Stomach smooth muscle (tissue), 2 donors: ENCODE measurements around the gene AGAP1.

ENCODE experiments used
- H3K27ac ChIP-seq: one replicate; pipeline ENCODE4 v1.7.0; 2013; ENCODE audit warnings: mild to moderate bottlenecking, low read length, inconsistent platforms
- H3K27me3 ChIP-seq, 2 donors: one replicate each; pipeline ENCODE4 v1.7.0; 2013; ENCODE audit warnings: low read length in 2 of 2; ENCODE audit not compliant: insufficient read depth in 2 of 2, control insufficient read depth in 1 of 2
- H3K36me3 ChIP-seq, 2 donors: one replicate each; pipeline ENCODE4 v1.7.0; 2013; ENCODE audit warnings: low read length in 2 of 2; ENCODE audit not compliant: control insufficient read depth in 2 of 2, insufficient read depth in 2 of 2
- H3K4me1 ChIP-seq: one replicate; pipeline ENCODE4 v1.7.0; 2013; ENCODE audit warnings: low read length; ENCODE audit not compliant: control insufficient read depth, insufficient read depth
- H3K4me3 ChIP-seq, 2 donors: one replicate each; pipeline ENCODE4 v1.7.0; 2013; ENCODE audit warnings: low read length in 2 of 2
- H3K9ac ChIP-seq, 2 donors: one replicate each; pipeline ENCODE4 v1.7.0; 2013; ENCODE audit warnings: low read length in 2 of 2, mild to moderate bottlenecking in 1 of 2
- H3K9me3 ChIP-seq, 2 donors: one replicate each; pipeline ENCODE4 v1.7.0; 2013; ENCODE audit warnings: low read length in 2 of 2; ENCODE audit not compliant: control insufficient read depth in 2 of 2
- donor health status: healthy.
- donor health status: Pancreatic carcinoma.

The AGAP1 gene

GRCh38 chr2:235769046-235769445 is 275.2 kb downstream of the AGAP1 start:
- Histone ChIP-seq H3K27ac (no peak overlapping the region), H3K4me3 (no peak overlapping the region), H3K9me3 (no peaks in the 10 kb centered on the region), H3K4me1 (peaks cover 10% of the 10 kb centered on the region), H3K36me3 (peaks cover 11% of the 10 kb centered on the region in 2 donors), H3K27me3 (no peaks in the 10 kb centered on the region), H3K9ac (no peak overlapping the region)

DNA sequence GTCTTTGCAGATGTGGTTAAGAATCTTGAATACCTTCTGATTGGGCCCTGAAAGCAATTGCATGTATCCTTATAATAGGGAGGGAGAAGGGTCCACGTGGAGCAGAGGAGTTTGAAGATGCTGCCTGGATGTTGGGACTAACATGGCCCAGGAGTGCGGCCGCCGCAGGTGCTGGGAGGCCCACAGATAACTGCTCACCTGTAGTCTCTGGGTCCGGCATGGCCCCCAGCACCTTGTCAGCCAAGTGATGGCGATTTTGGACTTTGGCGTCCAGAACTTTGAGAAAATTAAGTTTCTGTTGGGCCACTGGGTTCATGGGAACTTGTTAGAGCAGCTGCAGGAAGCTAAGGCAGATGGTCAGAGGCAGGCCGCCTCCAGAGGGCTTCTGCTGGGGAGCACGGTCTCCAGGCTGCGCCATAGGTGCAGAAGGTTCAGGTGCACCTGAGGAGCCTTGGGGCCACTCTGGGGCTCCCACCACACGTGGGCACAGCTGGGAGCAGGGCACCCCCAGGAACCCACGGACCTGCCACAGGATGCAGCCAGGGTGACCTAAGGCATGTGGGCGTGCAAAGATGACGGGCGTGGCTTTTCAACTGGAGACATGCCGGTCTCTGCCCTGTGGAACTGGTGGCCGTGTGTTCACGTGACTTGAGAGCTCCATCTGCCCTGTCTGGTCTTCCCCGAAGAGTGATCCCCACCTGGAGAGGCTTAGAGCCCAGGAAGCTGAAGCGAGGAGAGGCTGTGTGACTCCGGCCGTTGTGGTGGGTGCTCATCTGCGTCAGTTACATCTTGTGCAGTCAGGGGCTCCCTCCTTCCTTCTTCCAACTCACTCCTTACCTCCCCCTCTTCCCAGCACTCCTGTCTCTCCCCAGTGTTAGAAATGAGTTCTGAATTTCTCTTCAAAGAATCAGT is 277.3 kb downstream of the AGAP1 start:
- Histone ChIP-seq H3K36me3 (peaks cover 10 to 11% of the 10 kb centered on the region in 2 donors), H3K27ac (no peak overlapping the region), H3K4me3 (no peak overlapping the region), H3K4me1 (peaks cover 3% of the 10 kb centered on the region), H3K27me3 (no peaks in the 10 kb centered on the region), H3K9me3 (no peaks in the 10 kb centered on the region), H3K9ac (no peak overlapping the region)

DNA sequence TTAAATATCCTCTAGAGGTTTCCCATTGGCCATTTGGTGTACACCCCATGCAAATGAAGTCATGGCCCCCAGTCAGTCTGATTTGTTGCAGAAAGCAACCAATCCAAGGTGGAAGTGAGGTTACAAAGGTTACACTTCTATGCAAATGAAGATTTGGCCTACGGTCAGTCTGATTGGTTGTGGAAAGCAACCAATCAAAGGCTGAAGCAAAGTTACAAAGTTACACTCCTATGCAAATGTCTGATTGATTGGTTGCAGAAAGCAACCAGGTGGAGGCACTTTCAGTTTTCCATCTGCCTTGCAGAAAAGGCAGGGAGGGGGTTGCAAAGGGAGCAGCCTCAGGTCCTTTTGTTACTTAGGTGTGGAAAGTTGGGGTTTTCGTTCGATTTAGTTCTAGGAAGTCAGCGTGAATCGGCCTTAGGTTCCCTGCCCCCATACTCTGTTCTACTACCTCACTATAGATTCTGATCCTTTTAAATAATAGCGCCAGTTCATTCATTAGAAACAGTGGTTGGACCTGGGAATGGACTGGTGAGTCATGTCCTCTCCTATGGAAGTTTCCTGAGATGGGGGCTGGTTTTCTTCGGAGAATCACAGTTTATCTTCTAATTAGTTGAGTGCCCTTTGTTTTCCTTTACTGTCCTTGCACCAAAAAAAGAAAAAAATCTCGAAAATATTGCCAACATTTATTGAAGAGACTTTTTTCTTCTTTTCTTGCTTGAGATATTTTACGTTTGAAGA is 279.5 kb downstream of the AGAP1 start:
- Histone ChIP-seq H3K27ac (no peak overlapping the region), H3K9ac (no peak overlapping the region), H3K9me3 (no peaks in the 10 kb centered on the region), H3K4me1 (no peaks in the 10 kb centered on the region), H3K4me3 (no peak overlapping the region), H3K27me3 (no peaks in the 10 kb centered on the region), H3K36me3 (peaks cover 15 to 19% of the 10 kb centered on the region in 2 donors)

- Histone ChIP-seq H3K27ac (no peak overlapping the region), H3K27me3 (no peaks in the 10 kb centered on the region), H3K4me3 (no peak overlapping the region), H3K9me3 (no peaks in the 10 kb centered on the region), H3K4me1 (no peaks in the 10 kb centered on the region), H3K9ac (no peak overlapping the region), H3K36me3 (peaks cover 19 to 20% of the 10 kb centered on the region in 2 donors)
Observed at GRCh38 chr2:235774153-235774870, 280.5 kb downstream of the AGAP1 start.

DNA sequence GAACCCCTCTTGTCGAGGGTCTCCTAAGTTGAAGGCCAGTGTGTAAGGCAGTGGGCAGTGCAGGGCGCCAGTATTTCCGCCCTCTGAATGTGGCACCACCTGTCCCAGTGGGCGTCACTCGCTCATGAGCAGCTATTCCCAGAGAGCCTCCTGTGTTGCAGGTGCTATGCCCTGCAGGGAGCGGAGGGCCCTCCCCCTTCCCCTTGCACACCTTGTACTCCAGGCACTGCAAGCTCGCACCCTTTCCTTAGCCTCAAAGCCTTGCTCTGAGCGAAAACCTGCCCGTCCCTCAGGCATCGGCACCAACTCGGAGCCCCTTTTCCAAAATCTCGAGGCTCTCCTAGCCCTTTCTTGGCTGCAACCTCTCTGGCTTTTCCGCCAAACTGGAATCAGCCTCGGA is 282.7 kb downstream of the AGAP1 start:
- Histone ChIP-seq H3K9ac (no peak overlapping the region), H3K9me3 (no peaks in the 10 kb centered on the region), H3K4me3 (no peak overlapping the region), H3K27me3 (no peaks in the 10 kb centered on the region), H3K36me3 (peaks cover 16 to 17% of the 10 kb centered on the region in 2 donors), H3K4me1 (no peaks in the 10 kb centered on the region), H3K27ac (no peak overlapping the region)

GRCh38 chr2:235779444-235779896 is 285.6 kb downstream of the AGAP1 start:
- no peak overlapping the region for H3K4me3 ChIP-seq
- H3K9me3 ChIP-seq, result no peaks in the 10 kb centered on the region
- H3K27ac ChIP-seq, result no peak overlapping the region
- no peak overlapping the region for H3K9ac ChIP-seq
- no peaks in the 10 kb centered on the region for H3K27me3 ChIP-seq
- H3K36me3 ChIP-seq, result peaks cover 8 to 15% of the 10 kb centered on the region in 2 donors
- H3K4me1 ChIP-seq, result no peaks in the 10 kb centered on the region

GRCh38 chr2:235780401-235780800 is 286.6 kb downstream of the AGAP1 start:
- H3K4me3 ChIP-seq, result no peak overlapping the region
- no peaks in the 10 kb centered on the region for H3K9me3 ChIP-seq
- no peak overlapping the region for H3K27ac ChIP-seq
- no peak overlapping the region for H3K9ac ChIP-seq
- H3K36me3 ChIP-seq, result peaks cover 8 to 15% of the 10 kb centered on the region in 2 donors
- H3K4me1 ChIP-seq, result no peaks in the 10 kb centered on the region
- no peaks in the 10 kb centered on the region for H3K27me3 ChIP-seq

- H3K27ac ChIP-seq, result no peak overlapping the region
Observed at GRCh38 chr2:235781775-235782174, 287.9 kb downstream of the AGAP1 start.

GRCh38 chr2:235784788-235785187 is 290.9 kb downstream of the AGAP1 start:
- Histone ChIP-seq H3K9me3 (no peaks in the 10 kb centered on the region), H3K9ac (no peak overlapping the region), H3K4me1 (no peaks in the 10 kb centered on the region), H3K27me3 (no peaks in the 10 kb centered on the region), H3K36me3 (peaks cover 10 to 13% of the 10 kb centered on the region in 2 donors), H3K27ac (no peak overlapping the region), H3K4me3 (no peak overlapping the region)

More at GRCh38 chr2:235781775-235782174, 287.9 kb downstream of the AGAP1 start:
- no peak overlapping the region for H3K9ac ChIP-seq
- H3K27me3 ChIP-seq, result no peaks in the 10 kb centered on the region
- H3K36me3 ChIP-seq, result peaks cover 13 to 14% of the 10 kb centered on the region in 2 donors
- no peaks in the 10 kb centered on the region for H3K4me1 ChIP-seq
- H3K9me3 ChIP-seq, result no peaks in the 10 kb centered on the region
- no peak overlapping the region for H3K4me3 ChIP-seq

- H3K4me3 ChIP-seq, result no peak overlapping the region
- H3K9me3 ChIP-seq, result no peaks in the 10 kb centered on the region
- H3K27ac ChIP-seq, result no peak overlapping the region
- no peaks in the 10 kb centered on the region for H3K4me1 ChIP-seq
- no peaks in the 10 kb centered on the region for H3K27me3 ChIP-seq
- H3K9ac ChIP-seq, result no peak overlapping the region
- H3K36me3 ChIP-seq, result peaks cover 8 to 13% of the 10 kb centered on the region in 2 donors
Observed at GRCh38 chr2:235789552-235789951, 295.7 kb downstream of the AGAP1 start.
